Erythroblast (primary cell): ENCODE data around the gene CREBL2.

ENCODE experiments used
- GATA1 ChIP-seq: IDR thresholded peaks from 2 replicates; pipeline ENCODE4 v1.6.1; 2011; ENCODE audit warnings: low read depth, mild to moderate bottlenecking, control low read depth, low read length, moderate library complexity
- POLR2A ChIP-seq: IDR thresholded peaks from 2 replicates; pipeline ENCODE4 v1.6.1; 2011; ENCODE audit warnings: mild to moderate bottlenecking, low read length

GRCh38 chr12:12648951-12649650 is 37.4 kb downstream of the CREBL2 start:
- TF ChIP-seq POLR2A (no peak), GATA1 (no peak)
